Stomach (tissue), 9 donors: ENCODE data around the gene GPC5. TPM values are rescaled to one million over a fixed set of nuclear protein-coding genes. Genes with fewer than 3 reads are reported as not detected.

ENCODE experiments used
- DNase-seq, 2 donors: peaks; one replicate each; pipeline versions ENCODE4 v3.0.0 to v3.0.0-alpha.2; 2013 to 2019
- H3K27ac ChIP-seq, 5 donors: fragments of 200-600 bp in 4 of 5; sonication (generic) in 4 of 5; one replicate each; pipeline ENCODE4 v1.5.1; 2013 to 2019; ENCODE audit warnings: mild to moderate bottlenecking in 1 of 5, moderate library complexity in 1 of 5
- H3K27me3 ChIP-seq, 3 donors: fragments of 200-600 bp; sonication (generic); one replicate each; pipeline ENCODE4 v1.5.1; 2017 to 2019; ENCODE audit warnings: mixed run types in 1 of 3
- H3K36me3 ChIP-seq, 4 donors: fragments of 200-600 bp; sonication (generic); 1 replicate in 3 of 4; 2 replicates in 1 of 4; pipeline ENCODE4 v1.5.1; 2016 to 2019
- H3K4me1 ChIP-seq, 4 donors: fragments of 200-600 bp; sonication (generic); one replicate each; pipeline ENCODE4 v1.5.1; 2016 to 2019
- H3K4me3 ChIP-seq, 4 donors: fragments of 200-600 bp; sonication (generic) in 3 of 4; one replicate each; pipeline ENCODE4 v1.5.1; 2016 to 2019; ENCODE audit warnings: mild to moderate bottlenecking in 1 of 4
- H3K9me3 ChIP-seq, 4 donors: fragments of 200-600 bp; sonication (generic); one replicate each; pipeline ENCODE4 v1.5.1; 2016 to 2019
- EP300 ChIP-seq: sonication (generic); formaldehyde crosslinking; IDR thresholded peaks from one replicate; pipeline ENCODE4 v1.6.1; 2017; ENCODE audit warnings: antibody characterized with exemption
- POLR2A ChIP-seq, 4 donors: fragments of 450-650 bp; IDR thresholded peaks; one replicate each; pipeline ENCODE4 v1.6.1; 2016; ENCODE audit warnings: antibody characterized with exemption in 4 of 4, control low read depth in 2 of 4, mild to moderate bottlenecking in 1 of 4, moderate library complexity in 1 of 4
- POLR2AphosphoS5 ChIP-seq, 3 donors: sonication (generic); formaldehyde crosslinking; IDR thresholded peaks; one replicate each; pipeline ENCODE4 v1.6.1; 2016; ENCODE audit warnings: antibody characterized with exemption in 3 of 3
- WGBS, 5 donors: extraction: QIAGEN DNeasy Blood & Tissue Kit in 3 of 5; methylation state at CpG; one replicate each; pipeline versions ENCODE4 v1.1.5 to v1.1.7; 2013 to 2018; 5-methylcytosine and 5-hydroxymethylcytosine counted together
- intact Hi-C: fragments of 100-400 bp; cut with DNase I; formaldehyde crosslinking; loops from one replicate; pipeline ENCODE4 v1.15.1; 2023; ENCODE audit warnings: low total_unique reads
- polyA plus RNA-seq, 3 donors: library from polyadenylated mRNA; stranded (reverse); fragments of 200-250 nt; gene quantifications; one replicate each; pipeline ENCODE4 v1.2.3, GENCODE V29; 2013
- total RNA-seq, 5 donors: library from RNA; depleted of rRNA; stranded (reverse); fragments of >200 nt; gene quantifications; one replicate each; pipeline versions ENCODE4 v1.1.0 to v1.2.3, GENCODE V29; 2014 to 2016
- TF ChIP-seq, protein P1 (sequence below), 7 experiments: fragments of 450-650 bp in 4 of 7; fragments of 200-600 bp in 3 of 7; sonication (generic) in 3 of 7; IDR thresholded peaks; one replicate each; pipeline ENCODE4 v1.5.1; 2016 to 2019; ENCODE audit warnings: antibody characterized with exemption in 7 of 7, control low read depth in 2 of 7, mild to moderate bottlenecking in 1 of 7
- donor health status: healthy with polysubstance abuse.
- donor health status: Bipolar disorder and iron deficiency.
- donor health status: healthy.

Gene GPC5
- total and polyA plus RNA-seq, 8 donors: 0.87 to 2.8 TPM; not detected in 6

DNA sequence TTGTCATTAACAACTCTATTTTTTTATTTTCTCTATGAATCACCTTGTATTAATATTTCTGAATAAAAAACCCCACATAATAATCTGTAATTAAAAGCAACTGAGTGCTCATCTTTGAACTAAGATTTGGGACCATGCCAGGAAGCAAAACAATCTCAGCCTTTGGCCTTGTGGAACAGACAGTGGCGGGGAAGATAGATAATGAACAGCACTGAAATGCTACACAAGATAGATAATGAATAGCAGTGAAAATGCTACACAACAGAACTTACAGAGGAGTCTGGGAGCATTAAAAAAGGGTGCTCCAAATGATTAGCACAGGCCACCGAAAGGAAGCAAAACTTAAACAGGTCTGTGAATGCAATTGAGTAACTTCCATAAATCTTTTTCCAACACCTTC, 134.9 kb downstream of the GPC5 start:
- WGBS, 5 donors: 59 to 73% (median 63%) methylated on average over 2 of the region's 2 CpGs
- intact Hi-C loops: no loop called here

DNA sequence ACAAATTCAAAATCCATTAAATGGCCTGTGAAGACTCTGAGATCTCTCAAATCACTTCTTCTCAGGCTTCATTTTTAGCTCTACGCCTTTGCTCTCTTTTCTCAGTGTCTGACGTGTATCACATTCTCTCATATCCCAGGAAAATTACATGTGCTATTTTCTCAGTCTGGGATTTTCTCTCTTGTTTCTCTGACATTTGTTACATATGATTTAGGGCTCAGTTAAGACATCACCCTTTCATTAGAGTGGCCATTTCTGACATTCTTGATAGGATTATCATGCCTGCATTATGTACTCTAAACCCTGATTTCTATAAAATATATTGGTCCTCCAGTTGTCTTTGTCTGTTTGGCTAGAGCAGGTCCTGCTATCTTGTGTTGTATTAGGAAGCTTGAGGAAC, 136.6 kb downstream of the GPC5 start:
- TF ChIP-seq, protein P1, sequence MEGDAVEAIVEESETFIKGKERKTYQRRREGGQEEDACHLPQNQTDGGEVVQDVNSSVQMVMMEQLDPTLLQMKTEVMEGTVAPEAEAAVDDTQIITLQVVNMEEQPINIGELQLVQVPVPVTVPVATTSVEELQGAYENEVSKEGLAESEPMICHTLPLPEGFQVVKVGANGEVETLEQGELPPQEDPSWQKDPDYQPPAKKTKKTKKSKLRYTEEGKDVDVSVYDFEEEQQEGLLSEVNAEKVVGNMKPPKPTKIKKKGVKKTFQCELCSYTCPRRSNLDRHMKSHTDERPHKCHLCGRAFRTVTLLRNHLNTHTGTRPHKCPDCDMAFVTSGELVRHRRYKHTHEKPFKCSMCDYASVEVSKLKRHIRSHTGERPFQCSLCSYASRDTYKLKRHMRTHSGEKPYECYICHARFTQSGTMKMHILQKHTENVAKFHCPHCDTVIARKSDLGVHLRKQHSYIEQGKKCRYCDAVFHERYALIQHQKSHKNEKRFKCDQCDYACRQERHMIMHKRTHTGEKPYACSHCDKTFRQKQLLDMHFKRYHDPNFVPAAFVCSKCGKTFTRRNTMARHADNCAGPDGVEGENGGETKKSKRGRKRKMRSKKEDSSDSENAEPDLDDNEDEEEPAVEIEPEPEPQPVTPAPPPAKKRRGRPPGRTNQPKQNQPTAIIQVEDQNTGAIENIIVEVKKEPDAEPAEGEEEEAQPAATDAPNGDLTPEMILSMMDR (IDR thresholded peaks at IDR 0.05): no peak
- no peak for TF ChIP-seq EP300
- no peak for TF ChIP-seq POLR2AphosphoS5 (IDR thresholded peaks at IDR 0.05)
- no peak for TF ChIP-seq POLR2A (IDR thresholded peaks at IDR 0.05)
- Histone ChIP-seq H3K9me3 (no peaks in the 10 kb centered on the region), H3K4me3 (no peak overlapping the region), H3K27me3 (no peaks in the 10 kb centered on the region), H3K27ac (no peak overlapping the region), H3K36me3 (no peaks in the 10 kb centered on the region), H3K4me1 (peaks cover 0 to 6% (median 0%) of the 10 kb centered on the region in 4 donors)
- intact Hi-C loops: no loop called here
- DNase-seq: no peak
- 87 to 94% (median 93%) methylated on average over 2 of the region's 2 CpGs for WGBS, 5 donors

More for the DNA sequence above, 134.9 kb downstream of the GPC5 start:
- H3K27me3 ChIP-seq: no peaks in the 10 kb centered on the region
- H3K27ac ChIP-seq: no peak overlapping the region
- TF ChIP-seq, protein P1 (IDR thresholded peaks at IDR 0.05): no peak
- TF ChIP-seq POLR2AphosphoS5 (IDR thresholded peaks at IDR 0.05) (no peak), POLR2A (IDR thresholded peaks at IDR 0.05) (no peak), EP300 (no peak)
- H3K4me1 ChIP-seq: no peaks in the 10 kb centered on the region
- H3K36me3 ChIP-seq: no peaks in the 10 kb centered on the region
- no peak overlapping the region for H3K4me3 ChIP-seq
- no peak for DNase-seq
- no peaks in the 10 kb centered on the region for H3K9me3 ChIP-seq

DNA sequence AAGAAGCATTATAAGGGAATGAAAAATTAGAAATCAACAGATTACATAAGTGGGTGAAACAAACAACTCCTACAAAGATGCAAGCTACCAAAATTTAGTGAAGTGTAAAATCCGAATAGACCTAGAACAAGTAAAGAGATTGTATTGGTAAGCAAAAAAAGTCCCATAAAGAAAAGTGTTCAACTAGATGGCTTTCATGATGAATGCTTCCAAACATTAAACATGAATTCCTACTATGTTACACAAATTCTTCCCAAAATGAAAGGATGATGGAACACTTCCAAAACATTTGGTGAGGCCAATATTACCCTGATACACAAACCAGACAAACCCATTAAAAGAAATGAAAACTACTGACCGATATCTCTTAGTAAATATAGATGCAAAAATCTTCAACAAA, 139.0 kb downstream of the GPC5 start:
- H3K36me3 ChIP-seq: no peaks in the 10 kb centered on the region
- H3K4me3 ChIP-seq: no peak overlapping the region
- no peak for DNase-seq
- no peaks in the 10 kb centered on the region for H3K9me3 ChIP-seq
- no peaks in the 10 kb centered on the region for H3K27me3 ChIP-seq
- no peak for TF ChIP-seq POLR2A (IDR thresholded peaks at IDR 0.05)
- H3K4me1 ChIP-seq: peaks cover 0 to 9% (median 0%) of the 10 kb centered on the region in 4 donors
- 85 to 90% (median 86%) methylated on average over 2 of the region's 2 CpGs for WGBS, 5 donors
- intact Hi-C loops: no loop called here
- no peak overlapping the region for H3K27ac ChIP-seq

DNA sequence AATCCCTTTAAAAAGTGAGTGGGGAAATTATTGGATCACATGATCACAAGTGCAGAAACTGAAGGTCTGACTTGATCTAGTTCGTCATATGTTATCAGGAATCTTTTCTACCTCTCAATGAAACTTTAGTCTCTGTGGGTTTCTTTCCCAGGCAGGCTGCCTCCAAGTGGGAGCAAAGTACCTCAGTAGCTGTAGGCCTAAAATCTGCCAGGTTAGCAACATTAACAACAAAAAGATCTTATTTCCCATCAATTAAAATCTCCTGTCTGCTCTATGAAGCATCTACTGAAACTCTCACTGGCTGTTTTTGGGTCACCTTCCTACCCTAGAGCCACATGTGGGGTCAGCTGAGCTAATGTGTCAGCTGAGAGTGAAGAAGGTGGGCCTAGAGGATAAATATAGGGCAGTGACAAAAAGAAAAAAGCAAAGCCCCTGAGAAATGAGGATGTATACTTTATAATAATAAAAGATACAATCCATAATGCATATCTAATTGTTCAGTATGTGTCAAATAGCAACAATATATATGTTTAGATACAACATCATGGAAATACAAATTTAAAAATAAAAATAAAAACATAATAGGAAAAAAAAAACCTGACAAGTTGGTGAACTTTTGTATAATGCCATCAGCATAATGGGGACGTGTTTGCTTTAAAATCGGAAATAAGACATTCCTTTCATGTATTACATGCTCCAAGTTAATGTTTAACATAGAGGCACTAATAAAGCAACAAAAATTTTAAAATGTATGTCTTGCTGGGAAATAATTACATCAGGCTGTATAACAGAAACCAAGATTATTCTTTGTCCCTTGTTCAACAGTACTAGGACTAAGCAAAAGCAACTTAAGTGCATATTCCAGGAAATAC, 141.1 kb downstream of the GPC5 start:
- TF ChIP-seq POLR2AphosphoS5 (IDR thresholded peaks at IDR 0.05) (no peak), POLR2A (IDR thresholded peaks at IDR 0.05) (no peak), EP300 (no peak)
- TF ChIP-seq, protein P1 (IDR thresholded peaks at IDR 0.05): no peak
- H3K27ac ChIP-seq: no peak overlapping the region
- H3K4me3 ChIP-seq: no peak overlapping the region
- intact Hi-C loops: no loop called here
- H3K4me1 ChIP-seq: peaks cover 0 to 9% (median 0%) of the 10 kb centered on the region in 4 donors
- peak in 1 of 2 donors; percentile 17 for DNase-seq
- no peaks in the 10 kb centered on the region for H3K9me3 ChIP-seq
- no peaks in the 10 kb centered on the region for H3K27me3 ChIP-seq
- 33 to 60% (median 37%) methylated on average over 3 of the region's 3 CpGs for WGBS, 5 donors
- H3K36me3 ChIP-seq: no peaks in the 10 kb centered on the region
